Stimulated activated CD4-positive, alpha-beta T cell treated with anti-CD3 and anti-CD28 coated beads, Interleukin-4, amount 100 ng/mL, for 1 hour (primary cell): ENCODE data around the gene ANKRD31.

ENCODE experiments used
- DNase-seq: peaks from one replicate; pipeline ENCODE4 v3.0.0-alpha.2; 2020

ANKRD31 gene

GRCh38 chr5:75057561-75057960, 179.1 kb downstream of the ANKRD31 start:
- no peak for DNase-seq

- no peak for DNase-seq
These were observed 180.9 kb downstream of the ANKRD31 start for GRCh38 chr5:75055727-75056144.

GRCh38 chr5:75054134-75054930, 182.3 kb downstream of the ANKRD31 start:
- DNase-seq, result peak; percentile 15

GRCh38 chr5:75053304-75054133, 183.2 kb downstream of the ANKRD31 start:
- peak; percentile 50 for DNase-seq

- DNase-seq, result no peak
These were observed 183.7 kb downstream of the ANKRD31 start for GRCh38 chr5:75053054-75053303.

- peak; percentile 56 for DNase-seq
These were observed 184.3 kb downstream of the ANKRD31 start, which contains the start of gene GCNT4 for GRCh38 chr5:75052192-75053053. Gene GCNT4, minus strand, starts transcription at chr5:75052558. Its CDS starts 22,521 bp downstream, at chr5:75030037.

GRCh38 chr5:75051217-75051751, 185.4 kb downstream of the ANKRD31 start:
- DNase-seq, result peak; percentile 25

GRCh38 chr5:75050415-75050814, 186.3 kb downstream of the ANKRD31 start:
- peak; percentile 20 for DNase-seq

- peak; percentile 61 for DNase-seq
These were observed 187.0 kb downstream of the ANKRD31 start for GRCh38 chr5:75049456-75050351.

- no peak for DNase-seq
These were observed 188.2 kb downstream of the ANKRD31 start for GRCh38 chr5:75048457-75048953.

- no peak for DNase-seq
These were observed 189.3 kb downstream of the ANKRD31 start for GRCh38 chr5:75047356-75047755.

- DNase-seq, result no peak
These were observed 190.1 kb downstream of the ANKRD31 start for GRCh38 chr5:75046366-75047142.

- no peak for DNase-seq
These were observed 191.6 kb downstream of the ANKRD31 start for GRCh38 chr5:75045071-75045470.

GRCh38 chr5:75044406-75044805, 192.3 kb downstream of the ANKRD31 start:
- no peak for DNase-seq

GRCh38 chr5:75043633-75044264, 192.9 kb downstream of the ANKRD31 start:
- DNase-seq, result no peak

GRCh38 chr5:75042522-75042921, 194.2 kb downstream of the ANKRD31 start:
- no peak for DNase-seq

GRCh38 chr5:75040973-75041372, 195.7 kb downstream of the ANKRD31 start:
- no peak for DNase-seq

- DNase-seq, result peak; percentile 39
These were observed 199.6 kb downstream of the ANKRD31 start for GRCh38 chr5:75037106-75037505.

GRCh38 chr5:75034137-75034739, 202.4 kb downstream of the ANKRD31 start:
- no peak for DNase-seq

- no peak for DNase-seq
These were observed 205.3 kb downstream of the ANKRD31 start for GRCh38 chr5:75031366-75031765.
